ENCODE data around the gene TMTC4.

DNA sequence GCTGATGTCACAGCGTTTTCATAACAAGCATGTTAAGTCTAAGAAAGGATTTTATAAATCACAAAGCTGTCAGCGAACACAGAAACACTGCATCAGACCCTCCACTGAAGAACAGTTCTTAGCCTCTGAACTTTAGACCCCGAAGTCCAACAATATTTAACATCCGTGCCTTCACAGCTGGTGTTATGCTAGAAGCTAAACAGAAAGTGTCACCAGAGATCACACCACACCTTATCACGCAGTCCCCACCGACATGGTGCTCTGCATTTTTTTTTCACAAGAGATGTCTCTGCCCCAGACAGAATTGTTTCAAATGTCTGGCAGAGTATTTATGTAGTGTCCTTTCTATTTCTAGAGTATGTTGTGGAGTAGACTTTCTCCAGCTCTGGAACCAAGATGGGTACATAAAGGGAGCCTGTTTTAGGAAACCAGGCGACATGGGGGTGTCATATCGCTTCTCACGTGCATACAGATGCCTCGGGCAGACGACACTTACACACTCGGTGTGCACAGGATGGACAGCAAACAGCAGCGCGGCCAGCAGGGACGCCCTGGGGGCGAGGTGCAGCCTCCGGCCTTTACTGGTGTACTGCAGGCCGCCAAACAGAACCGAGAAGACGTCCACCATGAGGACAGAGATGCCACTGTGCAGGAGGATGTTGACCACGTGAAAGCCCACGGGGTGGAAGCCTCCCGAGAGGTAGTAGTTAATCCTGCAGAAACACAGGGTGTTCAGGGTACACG, 12.0 kb downstream of the TMTC4 start:
- TF ChIP-seq ZNF239 (tag by site-specific recombination; IDR thresholded peaks at IDR 0.05) (no peak), ZNF24 (tag by site-specific recombination; IDR thresholded peaks at IDR 0.05) (no peak), ZNF843 (tag by site-specific recombination; IDR thresholded peaks at IDR 0.05) (no peak), ZNF624 (tag by site-specific recombination; IDR thresholded peaks at IDR 0.05) (no peak), ZNF501 (tag by site-specific recombination; IDR thresholded peaks at IDR 0.05) (no peak), SP7 (tag by site-specific recombination; IDR thresholded peaks at IDR 0.05) (no peak)
- TF ChIP-seq, protein P1, sequence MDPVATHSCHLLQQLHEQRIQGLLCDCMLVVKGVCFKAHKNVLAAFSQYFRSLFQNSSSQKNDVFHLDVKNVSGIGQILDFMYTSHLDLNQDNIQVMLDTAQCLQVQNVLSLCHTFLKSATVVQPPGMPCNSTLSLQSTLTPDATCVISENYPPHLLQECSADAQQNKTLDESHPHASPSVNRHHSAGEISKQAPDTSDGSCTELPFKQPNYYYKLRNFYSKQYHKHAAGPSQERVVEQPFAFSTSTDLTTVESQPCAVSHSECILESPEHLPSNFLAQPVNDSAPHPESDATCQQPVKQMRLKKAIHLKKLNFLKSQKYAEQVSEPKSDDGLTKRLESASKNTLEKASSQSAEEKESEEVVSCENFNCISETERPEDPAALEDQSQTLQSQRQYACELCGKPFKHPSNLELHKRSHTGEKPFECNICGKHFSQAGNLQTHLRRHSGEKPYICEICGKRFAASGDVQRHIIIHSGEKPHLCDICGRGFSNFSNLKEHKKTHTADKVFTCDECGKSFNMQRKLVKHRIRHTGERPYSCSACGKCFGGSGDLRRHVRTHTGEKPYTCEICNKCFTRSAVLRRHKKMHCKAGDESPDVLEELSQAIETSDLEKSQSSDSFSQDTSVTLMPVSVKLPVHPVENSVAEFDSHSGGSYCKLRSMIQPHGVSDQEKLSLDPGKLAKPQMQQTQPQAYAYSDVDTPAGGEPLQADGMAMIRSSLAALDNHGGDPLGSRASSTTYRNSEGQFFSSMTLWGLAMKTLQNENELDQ (tag by site-specific recombination; IDR thresholded peaks at IDR 0.05; ENCODE audit: low read depth): no peak
- TF ChIP-seq, protein P2, sequence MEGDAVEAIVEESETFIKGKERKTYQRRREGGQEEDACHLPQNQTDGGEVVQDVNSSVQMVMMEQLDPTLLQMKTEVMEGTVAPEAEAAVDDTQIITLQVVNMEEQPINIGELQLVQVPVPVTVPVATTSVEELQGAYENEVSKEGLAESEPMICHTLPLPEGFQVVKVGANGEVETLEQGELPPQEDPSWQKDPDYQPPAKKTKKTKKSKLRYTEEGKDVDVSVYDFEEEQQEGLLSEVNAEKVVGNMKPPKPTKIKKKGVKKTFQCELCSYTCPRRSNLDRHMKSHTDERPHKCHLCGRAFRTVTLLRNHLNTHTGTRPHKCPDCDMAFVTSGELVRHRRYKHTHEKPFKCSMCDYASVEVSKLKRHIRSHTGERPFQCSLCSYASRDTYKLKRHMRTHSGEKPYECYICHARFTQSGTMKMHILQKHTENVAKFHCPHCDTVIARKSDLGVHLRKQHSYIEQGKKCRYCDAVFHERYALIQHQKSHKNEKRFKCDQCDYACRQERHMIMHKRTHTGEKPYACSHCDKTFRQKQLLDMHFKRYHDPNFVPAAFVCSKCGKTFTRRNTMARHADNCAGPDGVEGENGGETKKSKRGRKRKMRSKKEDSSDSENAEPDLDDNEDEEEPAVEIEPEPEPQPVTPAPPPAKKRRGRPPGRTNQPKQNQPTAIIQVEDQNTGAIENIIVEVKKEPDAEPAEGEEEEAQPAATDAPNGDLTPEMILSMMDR (tag by site-specific recombination; IDR thresholded peaks at IDR 0.05): no peak
